CD8-positive, alpha-beta memory T cell (primary cell): ENCODE results near the gene VPS13A. TPM values are rescaled to one million over a fixed set of nuclear protein-coding genes. Genes with fewer than 3 reads are reported as not detected.

Experiments used
- CTCF ChIA-PET: fragments of 350-600 bp; sonication (Branson Sonifier 250); formaldehyde crosslinking; loops from one replicate; lab custom pipeline; 2021; ENCODE audit warnings: antibody characterized with exemption; lab: Charles Lee
- POLR2A ChIA-PET: fragments of 350-600 bp; sonication (Branson Sonifier 250); formaldehyde crosslinking; loops from one replicate; lab custom pipeline; 2021; ENCODE audit warnings: antibody characterized with exemption; lab: Charles Lee
- DNase-seq, 5 donors: peaks; one replicate each; pipeline versions ENCODE4 v3.0.0 to v3.0.0-alpha.2; 2020 to 2022; ENCODE audit warnings: mixed read lengths in 1 of 5
- H3K27ac ChIP-seq: one replicate; pipeline ENCODE4 v1.7.0; 2013; ENCODE audit warnings: low read depth, mild to moderate bottlenecking, low read length, moderate library complexity
- H3K27me3 ChIP-seq: 2 replicates; pipeline ENCODE4 v1.7.0; 2013; ENCODE audit warnings: low read length, mild to moderate bottlenecking; ENCODE audit not compliant: insufficient read depth, poor library complexity, severe bottlenecking
- H3K36me3 ChIP-seq: 2 replicates; pipeline ENCODE4 v1.7.0; 2013; ENCODE audit warnings: mild to moderate bottlenecking, low read length, moderate library complexity; ENCODE audit not compliant: insufficient read depth
- H3K4me1 ChIP-seq: 2 replicates; pipeline ENCODE4 v1.7.0; 2013; ENCODE audit warnings: mild to moderate bottlenecking, low read length, moderate library complexity; ENCODE audit not compliant: insufficient read depth
- H3K4me3 ChIP-seq: 2 replicates; pipeline ENCODE4 v1.7.0; 2013; ENCODE audit warnings: mild to moderate bottlenecking, low read length
- H3K9me3 ChIP-seq: 2 replicates; pipeline ENCODE4 v1.7.0; 2013; ENCODE audit warnings: mild to moderate bottlenecking, low read length
- H3K27ac Mint-ChIP-seq, 8 donors: one replicate each; pipeline ENCODE4 v1.8.0; 2020 to 2021; ENCODE audit warnings: mixed read lengths in 8 of 8, mild to moderate bottlenecking in 6 of 8, inconsistent platforms in 3 of 8, moderate library complexity in 3 of 8
- H3K27me3 Mint-ChIP-seq, 2 donors: one replicate each; pipeline ENCODE4 v1.8.0; 2020 to 2021; ENCODE audit warnings: mixed read lengths in 2 of 2, mild to moderate bottlenecking in 1 of 2, moderate library complexity in 1 of 2
- H3K36me3 Mint-ChIP-seq, 3 donors: one replicate each; pipeline ENCODE4 v1.8.0; 2020 to 2021; ENCODE audit warnings: mixed read lengths in 3 of 3, inconsistent platforms in 1 of 3, mild to moderate bottlenecking in 1 of 3
- H3K4me1 Mint-ChIP-seq, 3 donors: one replicate each; pipeline ENCODE4 v1.8.0; 2020 to 2021; ENCODE audit warnings: mixed read lengths in 3 of 3, inconsistent platforms in 1 of 3, mild to moderate bottlenecking in 1 of 3
- H3K4me3 Mint-ChIP-seq, 7 donors: one replicate each; pipeline ENCODE4 v1.8.0; 2020 to 2021; ENCODE audit warnings: mixed read lengths in 7 of 7, mild to moderate bottlenecking in 6 of 7, moderate library complexity in 4 of 7, inconsistent platforms in 2 of 7
- H3K9me3 Mint-ChIP-seq, 5 donors: one replicate each; pipeline ENCODE4 v1.8.0; 2020 to 2022; ENCODE audit warnings: mixed read lengths in 5 of 5, mild to moderate bottlenecking in 3 of 5, moderate library complexity in 2 of 5, inconsistent platforms in 1 of 5
- polyA plus RNA-seq: library from polyadenylated mRNA; unstranded; fragments of 300-500 nt; fragmentation: Illumina TruSeq; gene quantifications from one replicate; pipeline ENCODE4 v1.2.3, GENCODE V29; 2021
- total RNA-seq, 2 experiments: library from RNA; stranded (reverse); gene quantifications; one replicate each; pipeline ENCODE4 v1.2.3, GENCODE V29; 2021

The VPS13A gene
- total and polyA plus RNA-seq, 3 experiments from 2014 or later = 4.4 to 29.8 (median 29.7) TPM

DNA sequence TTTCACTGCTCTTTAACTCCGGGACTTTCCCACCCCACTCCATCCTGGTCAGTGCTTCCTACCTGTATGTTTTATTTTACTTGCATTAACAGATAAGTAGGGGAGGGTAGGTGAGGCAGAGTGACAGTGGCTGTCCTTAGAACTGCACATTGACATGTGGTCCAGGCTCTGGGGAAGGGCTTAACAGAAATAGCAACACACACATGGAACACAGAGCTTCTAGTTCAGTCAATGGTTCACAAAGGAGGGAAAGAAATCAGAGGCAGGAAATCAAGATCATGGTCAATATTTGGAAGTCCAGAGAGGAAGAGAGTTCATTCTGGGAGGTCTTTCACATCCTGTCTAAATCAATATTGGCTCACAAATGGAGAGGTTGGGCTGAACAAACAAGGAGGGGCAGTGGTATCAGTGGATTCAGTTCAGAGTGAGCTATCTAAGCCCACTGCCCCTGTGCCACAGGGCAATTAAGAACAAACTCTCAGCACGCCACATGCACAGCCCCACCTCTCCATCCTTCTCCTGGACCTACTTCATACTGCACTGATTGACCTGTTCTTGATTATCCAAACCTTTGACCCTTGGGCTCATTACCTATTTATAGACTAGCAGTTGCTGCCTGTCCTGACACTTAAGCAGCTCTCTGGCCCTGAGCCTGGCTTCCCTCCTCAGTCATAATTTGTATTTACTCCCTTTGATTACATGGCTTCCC is 6.2 kb upstream of the VPS13A start:
- H3K36me3 Mint-ChIP-seq = no peaks in the 10 kb centered on the region
- H3K4me1 ChIP-seq = no peaks in the 10 kb centered on the region
- ChIA-PET CTCF (interaction anchor here (1.1 to 1.3 kb wide), 2 partner anchors 8 to 34 kb away, joined by 3 to 4 read pairs; no protein-coding TSS in a partner anchor), POLR2A (no interaction called here)
- H3K4me1 Mint-ChIP-seq = peaks cover 0 to 6% (median 0%) of the 10 kb centered on the region in 3 donors
- no peak for DNase-seq
- no peak overlapping the region for H3K4me3 Mint-ChIP-seq
- H3K9me3 Mint-ChIP-seq = no peaks in the 10 kb centered on the region
- no peak overlapping the region for H3K4me3 ChIP-seq
- H3K27me3 ChIP-seq = no peaks in the 10 kb centered on the region
- no peaks in the 10 kb centered on the region for H3K9me3 ChIP-seq
- no peak overlapping the region for H3K27ac ChIP-seq
- peaks cover 0 to 1% of the 10 kb centered on the region in 2 donors for H3K27me3 Mint-ChIP-seq
- no peaks in the 10 kb centered on the region for H3K36me3 ChIP-seq
- peak overlapping the region in 3 of 8 donors; percentile 0 to 51 (median 40) for H3K27ac Mint-ChIP-seq

DNA sequence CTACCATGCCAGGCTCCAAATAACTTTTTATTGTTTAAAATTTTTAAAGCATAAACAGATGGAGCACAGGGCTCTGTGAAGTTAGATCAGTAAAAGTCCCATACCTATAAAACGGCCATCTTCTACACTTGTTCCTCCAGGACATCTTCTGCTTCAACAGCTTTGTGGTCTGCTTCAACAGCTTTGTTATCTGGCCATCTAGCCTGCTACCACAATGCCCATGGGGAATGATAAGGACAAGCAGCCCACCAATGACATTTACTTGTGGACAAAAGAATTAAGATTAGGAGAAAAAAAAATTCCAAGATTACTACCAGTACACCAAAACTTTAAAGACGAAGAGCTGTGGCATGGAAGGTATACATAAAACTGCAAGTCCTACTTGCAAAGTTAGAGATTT is 2.2 kb upstream of the VPS13A start:
- Mint-ChIP-seq H3K36me3 (peaks cover 0 to 13% (median 0%) of the 10 kb centered on the region in 3 donors), H3K27ac (peak overlapping the region in 3 of 8 donors; percentile 92 to 95 (median 95)), H3K4me1 (peaks cover 24 to 33% (median 25%) of the 10 kb centered on the region in 3 donors), H3K4me3 (peak overlapping the region in 2 of 7 donors; percentile 17 to 100), H3K9me3 (no peaks in the 10 kb centered on the region), H3K27me3 (peaks cover 0 to 1% of the 10 kb centered on the region in 2 donors)
- H3K4me3 ChIP-seq = no peak overlapping the region
- H3K36me3 ChIP-seq = no peaks in the 10 kb centered on the region
- no peaks in the 10 kb centered on the region for H3K27me3 ChIP-seq
- ChIA-PET POLR2A (no interaction called here), CTCF (interaction anchor here (4.9 kb wide), 1 partner anchor 9 kb away, joined by 25 read pairs; no protein-coding TSS in a partner anchor)
- DNase-seq = no peak
- H3K27ac ChIP-seq = no peak overlapping the region
- peaks cover 16% of the 10 kb centered on the region for H3K4me1 ChIP-seq
- H3K9me3 ChIP-seq = no peaks in the 10 kb centered on the region

DNA sequence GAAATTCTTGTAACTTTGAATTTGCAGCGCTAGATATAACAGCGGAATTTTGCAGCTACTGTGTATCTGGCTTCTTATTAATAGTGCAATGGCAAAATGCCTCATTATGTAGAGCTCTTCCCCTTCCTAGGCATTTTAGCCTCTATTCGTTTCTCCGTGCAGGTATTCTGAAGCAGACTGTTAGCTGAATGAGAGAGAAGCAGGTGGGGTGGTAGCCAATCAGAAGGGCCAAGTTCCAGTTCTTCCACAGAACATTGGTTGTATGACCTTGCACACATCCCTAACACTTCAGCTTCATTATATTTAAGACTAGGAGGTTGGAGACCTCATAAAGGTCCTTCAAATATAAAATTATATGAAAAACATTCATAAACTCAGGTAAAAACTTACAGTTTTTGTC is 1.2 kb upstream of the VPS13A start:
- no peaks in the 10 kb centered on the region for H3K36me3 ChIP-seq
- H3K4me1 ChIP-seq = peaks cover 17% of the 10 kb centered on the region
- peak overlapping the region in 7 of 8 donors; percentile 42 to 98 (median 95) for H3K27ac Mint-ChIP-seq
- ChIA-PET POLR2A (no interaction called here), CTCF (interaction anchor here (4.9 kb wide), 1 partner anchor 10 kb away, joined by 25 read pairs; no protein-coding TSS in a partner anchor)
- H3K27me3 ChIP-seq = no peaks in the 10 kb centered on the region
- peaks cover 0 to 13% (median 0%) of the 10 kb centered on the region in 3 donors for H3K36me3 Mint-ChIP-seq
- no peaks in the 10 kb centered on the region for H3K9me3 Mint-ChIP-seq
- no peak overlapping the region for H3K27ac ChIP-seq
- no peak for DNase-seq
- peaks cover 28 to 40% (median 30%) of the 10 kb centered on the region in 3 donors for H3K4me1 Mint-ChIP-seq
- peak overlapping the region; percentile 92 to 100 (median 95) for H3K4me3 Mint-ChIP-seq
- no peak overlapping the region for H3K4me3 ChIP-seq
- no peaks in the 10 kb centered on the region for H3K9me3 ChIP-seq
- no peaks in the 10 kb centered on the region for H3K27me3 Mint-ChIP-seq

DNA sequence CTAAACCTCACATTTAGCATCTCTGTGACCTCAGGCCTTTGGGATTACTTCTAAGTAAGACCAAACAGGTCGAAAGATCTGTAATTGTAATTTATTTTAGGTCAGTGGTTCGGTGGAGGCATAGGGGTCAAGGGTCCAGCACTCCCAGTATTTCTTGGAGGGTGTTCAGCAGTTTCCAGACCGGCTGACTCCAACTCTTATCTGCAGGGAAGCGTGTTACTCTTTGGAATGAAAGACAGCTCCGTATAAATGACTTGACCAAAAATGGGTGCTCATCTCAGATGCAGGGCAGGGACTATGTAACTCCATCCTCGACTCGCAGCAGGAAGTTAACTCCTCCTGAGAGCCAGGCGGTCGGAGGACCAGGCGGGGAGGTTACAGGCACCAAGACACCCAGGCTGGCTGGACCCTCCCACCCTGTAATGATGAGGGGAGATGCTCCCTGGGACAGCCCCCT is 620 bp upstream of the VPS13A start:
- Histone ChIP-seq H3K36me3 (no peaks in the 10 kb centered on the region), H3K4me1 (peaks cover 17% of the 10 kb centered on the region), H3K27ac (peak overlapping the region; percentile 49), H3K27me3 (no peaks in the 10 kb centered on the region), H3K4me3 (peak overlapping the region; percentile 76), H3K9me3 (no peaks in the 10 kb centered on the region)
- Mint-ChIP-seq H3K4me1 (peaks cover 28 to 40% (median 30%) of the 10 kb centered on the region in 3 donors), H3K9me3 (no peaks in the 10 kb centered on the region), H3K36me3 (peaks cover 0 to 13% (median 0%) of the 10 kb centered on the region in 3 donors), H3K4me3 (peak overlapping the region; percentile 92 to 100 (median 95)), H3K27ac (peak overlapping the region; percentile 89 to 99 (median 95)), H3K27me3 (no peaks in the 10 kb centered on the region)
- no peak for DNase-seq
- POLR2A ChIA-PET = no interaction called here
- CTCF ChIA-PET = interaction anchor here (4.9 kb wide), 1 partner anchor 10 kb away, joined by 25 read pairs; no protein-coding TSS in a partner anchor

DNA sequence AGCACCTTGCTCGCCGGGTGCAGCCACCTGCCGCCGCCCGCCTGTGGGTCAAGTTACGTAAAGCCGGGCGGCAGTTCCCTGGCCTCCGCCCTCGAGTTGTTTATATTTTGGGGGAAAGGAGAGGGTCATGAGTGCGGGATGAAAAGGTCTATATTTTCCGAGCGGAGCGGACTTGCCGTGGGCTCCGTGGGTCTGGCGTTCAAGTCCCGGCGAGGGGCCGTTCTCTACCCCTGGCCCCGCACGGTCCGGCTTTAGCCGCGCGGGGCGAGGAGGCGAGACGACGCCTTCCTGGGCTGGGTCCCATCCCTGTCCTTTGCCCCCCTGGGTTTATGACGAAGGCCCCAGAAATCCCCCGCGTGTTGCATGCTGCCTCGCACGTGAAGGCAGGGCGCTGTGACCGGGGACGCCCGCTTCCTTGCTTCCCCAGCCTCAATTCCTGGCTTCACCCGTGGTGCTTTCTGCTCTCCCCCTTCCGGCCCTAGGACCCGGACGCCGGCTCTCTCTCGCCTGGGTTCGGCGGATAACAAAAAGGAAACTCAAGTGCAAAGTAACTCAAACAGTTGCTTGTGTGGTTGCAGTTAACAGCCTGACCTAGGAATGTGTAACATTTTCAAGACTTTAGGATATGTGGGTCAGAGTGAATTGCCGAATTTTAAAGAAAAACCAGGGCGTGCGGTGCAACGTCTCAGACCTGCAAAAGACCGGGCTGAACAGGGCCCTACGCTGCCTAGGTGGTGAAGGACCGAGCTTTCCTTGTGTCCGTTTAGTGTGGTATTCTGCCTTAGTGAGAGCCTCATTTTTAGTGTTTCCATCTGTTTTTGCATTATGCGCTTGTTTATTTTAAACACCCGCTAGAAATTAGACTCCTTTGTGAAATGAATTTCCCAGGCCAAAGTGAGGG is 810 bp downstream of the VPS13A start:
- H3K36me3 ChIP-seq = no peaks in the 10 kb centered on the region
- H3K27ac ChIP-seq = peak overlapping the region; percentile 79
- H3K27me3 Mint-ChIP-seq = no peaks in the 10 kb centered on the region
- H3K36me3 Mint-ChIP-seq = peaks cover 0 to 13% (median 0%) of the 10 kb centered on the region in 3 donors
- no peaks in the 10 kb centered on the region for H3K27me3 ChIP-seq
- no peaks in the 10 kb centered on the region for H3K9me3 ChIP-seq
- peaks cover 30 to 47% (median 30%) of the 10 kb centered on the region in 3 donors for H3K4me1 Mint-ChIP-seq
- H3K4me1 ChIP-seq = peaks cover 17% of the 10 kb centered on the region
- peak overlapping the region; percentile 76 for H3K4me3 ChIP-seq
- ChIA-PET CTCF (interaction anchor here (4.9 kb wide), 1 partner anchor 12 kb away, joined by 25 read pairs; no protein-coding TSS in a partner anchor), POLR2A (no interaction called here)
- peak overlapping the region; percentile 92 to 100 (median 95) for H3K4me3 Mint-ChIP-seq
- peak overlapping the region; percentile 89 to 99 (median 95) for H3K27ac Mint-ChIP-seq
- peak; percentile 43 to 75 (median 55) for DNase-seq
- no peaks in the 10 kb centered on the region for H3K9me3 Mint-ChIP-seq

DNA sequence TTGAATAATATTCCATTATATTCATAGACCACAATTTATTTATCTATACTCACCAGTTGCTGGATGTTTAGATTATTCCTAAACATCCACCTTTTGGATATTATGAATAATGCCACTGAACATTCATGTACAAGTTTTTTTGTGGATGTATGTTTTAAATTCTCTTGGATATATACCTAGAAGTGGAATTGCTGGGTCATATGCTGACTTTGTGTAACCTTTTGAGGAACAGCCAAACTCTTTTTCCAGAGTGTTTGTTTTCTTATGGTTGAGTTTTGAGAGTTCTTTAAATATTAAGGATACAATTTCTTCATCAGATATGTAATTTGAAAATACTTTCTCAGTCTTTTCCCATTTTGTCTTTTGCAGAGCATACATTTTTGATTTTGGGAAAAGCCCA is 2.7 kb downstream of the VPS13A start:
- no peaks in the 10 kb centered on the region for H3K36me3 ChIP-seq
- H3K4me1 Mint-ChIP-seq = peaks cover 36 to 60% (median 40%) of the 10 kb centered on the region in 3 donors
- no peaks in the 10 kb centered on the region for H3K27me3 Mint-ChIP-seq
- no peaks in the 10 kb centered on the region for H3K9me3 ChIP-seq
- no peaks in the 10 kb centered on the region for H3K9me3 Mint-ChIP-seq
- peaks cover 17% of the 10 kb centered on the region for H3K4me1 ChIP-seq
- peaks cover 0 to 15% (median 0%) of the 10 kb centered on the region in 3 donors for H3K36me3 Mint-ChIP-seq
- H3K27me3 ChIP-seq = no peaks in the 10 kb centered on the region
- ChIA-PET CTCF (no interaction called here), POLR2A (no interaction called here)
- no peak overlapping the region for H3K27ac ChIP-seq
- no peak overlapping the region for H3K4me3 ChIP-seq
- DNase-seq = no peak
- peak overlapping the region in 4 of 8 donors; percentile 13 to 98 (median 94) for H3K27ac Mint-ChIP-seq
- H3K4me3 Mint-ChIP-seq = peak overlapping the region; percentile 56 to 100 (median 92)

DNA sequence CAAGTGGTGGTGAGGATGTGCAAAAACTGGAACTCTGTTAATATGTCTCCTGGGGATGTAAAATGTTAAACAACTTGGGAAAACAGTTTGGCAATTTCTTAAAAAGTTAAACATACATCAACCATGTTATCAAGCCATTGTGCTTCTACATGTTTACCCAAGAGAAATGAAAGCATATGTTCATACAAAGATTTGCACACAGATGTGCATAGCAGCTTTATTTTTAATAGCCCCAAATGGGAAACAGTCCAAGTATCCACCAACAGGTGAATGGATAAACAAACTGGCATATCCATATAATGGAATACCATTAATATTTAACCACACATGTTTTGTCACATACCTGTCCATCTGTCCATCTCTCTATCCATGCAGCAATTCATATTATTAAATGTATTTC is 6.2 kb downstream of the VPS13A start:
- ChIA-PET CTCF (no interaction called here), POLR2A (no interaction called here)
- H3K9me3 ChIP-seq = no peaks in the 10 kb centered on the region

More for the DNA sequence above, 6.2 kb downstream of the VPS13A start:
- Mint-ChIP-seq H3K4me1 (peaks cover 33 to 61% (median 53%) of the 10 kb centered on the region in 3 donors), H3K9me3 (no peaks in the 10 kb centered on the region), H3K27ac (no peak overlapping the region), H3K36me3 (peaks cover 0 to 5% (median 0%) of the 10 kb centered on the region in 3 donors), H3K27me3 (no peaks in the 10 kb centered on the region), H3K4me3 (no peak overlapping the region)
- DNase-seq = no peak
- Histone ChIP-seq H3K27ac (no peak overlapping the region), H3K36me3 (no peaks in the 10 kb centered on the region), H3K4me1 (peaks cover 12% of the 10 kb centered on the region), H3K4me3 (no peak overlapping the region), H3K27me3 (no peaks in the 10 kb centered on the region)
